ENCODE results near the gene PPP1R14B.

Gene PPP1R14B

GRCh38 chr11:64262271-64263002 is 15.7 kb upstream of the PPP1R14B start:
- no peak for DNase-seq (ENCODE audit: extremely low read depth in 1 of 2, low read depth in 1 of 2)

GRCh38 chr11:64261556-64262080 is 14.9 kb upstream of the PPP1R14B start:
- DNase-seq (ENCODE audit: extremely low read depth in 1 of 2, low read depth in 1 of 2) = no peak

GRCh38 chr11:64260147-64260708 is 13.5 kb upstream of the PPP1R14B start:
- DNase-seq (ENCODE audit: extremely low read depth in 1 of 2, low read depth in 1 of 2) = no peak

GRCh38 chr11:64259533-64260067 is 12.9 kb upstream of the PPP1R14B start:
- no peak for DNase-seq (ENCODE audit: extremely low read depth in 1 of 2, low read depth in 1 of 2)

DNA sequence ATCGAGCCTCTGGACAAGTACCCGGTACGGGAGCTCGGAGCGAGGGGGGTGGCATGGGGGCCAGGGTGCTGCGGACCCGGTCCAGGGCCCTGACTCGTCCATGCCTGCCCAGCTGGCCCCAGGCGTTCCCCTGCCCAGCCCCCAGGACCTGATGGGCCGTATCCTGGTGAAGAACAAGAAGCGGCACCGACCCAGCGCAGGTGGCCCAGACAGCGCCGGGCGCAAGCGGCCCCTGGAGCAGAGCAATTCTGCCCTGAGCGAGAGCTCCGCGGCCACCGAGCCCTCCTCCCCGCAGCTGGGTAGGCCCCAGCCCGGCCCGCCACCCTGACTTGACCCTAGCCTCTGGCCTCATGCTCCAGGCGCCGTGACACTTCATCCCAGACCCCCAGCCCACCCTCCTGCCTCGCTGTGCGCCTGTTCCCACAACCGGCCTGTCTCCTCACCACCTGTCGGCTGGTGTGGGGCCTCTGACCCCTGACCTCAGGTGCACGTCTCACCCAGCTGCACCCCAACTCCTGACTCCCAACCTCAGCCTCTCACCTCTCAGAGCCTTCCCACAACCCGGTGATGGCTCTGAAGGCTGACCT is 12.3 kb upstream of the PPP1R14B start:
- no peak for DNase-seq (ENCODE audit: extremely low read depth in 1 of 2, low read depth in 1 of 2)

- no peak for DNase-seq (ENCODE audit: extremely low read depth in 1 of 2, low read depth in 1 of 2)
These were observed 11.6 kb upstream of the PPP1R14B start for GRCh38 chr11:64258356-64258755.

DNA sequence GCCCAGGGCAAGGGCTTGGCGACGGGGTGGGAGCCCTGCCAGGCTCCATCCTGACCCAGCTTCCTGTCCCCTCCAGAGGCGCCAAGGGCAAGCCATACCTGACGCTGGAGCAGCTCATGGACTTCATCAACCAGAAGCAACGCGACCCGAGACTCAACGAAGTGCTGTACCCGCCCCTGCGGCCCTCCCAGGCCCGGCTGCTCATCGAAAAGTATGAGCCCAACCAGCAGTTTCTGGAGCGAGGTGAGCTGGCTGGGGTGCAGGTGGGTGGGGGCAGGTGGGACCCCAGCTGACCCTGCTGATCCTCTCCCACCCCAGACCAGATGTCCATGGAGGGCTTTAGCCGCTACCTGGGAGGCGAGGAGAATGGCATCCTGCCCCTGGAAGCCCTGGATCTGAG is 9.6 kb upstream of the PPP1R14B start:
- DNase-seq (ENCODE audit: extremely low read depth in 1 of 2, low read depth in 1 of 2) = no peak

DNA sequence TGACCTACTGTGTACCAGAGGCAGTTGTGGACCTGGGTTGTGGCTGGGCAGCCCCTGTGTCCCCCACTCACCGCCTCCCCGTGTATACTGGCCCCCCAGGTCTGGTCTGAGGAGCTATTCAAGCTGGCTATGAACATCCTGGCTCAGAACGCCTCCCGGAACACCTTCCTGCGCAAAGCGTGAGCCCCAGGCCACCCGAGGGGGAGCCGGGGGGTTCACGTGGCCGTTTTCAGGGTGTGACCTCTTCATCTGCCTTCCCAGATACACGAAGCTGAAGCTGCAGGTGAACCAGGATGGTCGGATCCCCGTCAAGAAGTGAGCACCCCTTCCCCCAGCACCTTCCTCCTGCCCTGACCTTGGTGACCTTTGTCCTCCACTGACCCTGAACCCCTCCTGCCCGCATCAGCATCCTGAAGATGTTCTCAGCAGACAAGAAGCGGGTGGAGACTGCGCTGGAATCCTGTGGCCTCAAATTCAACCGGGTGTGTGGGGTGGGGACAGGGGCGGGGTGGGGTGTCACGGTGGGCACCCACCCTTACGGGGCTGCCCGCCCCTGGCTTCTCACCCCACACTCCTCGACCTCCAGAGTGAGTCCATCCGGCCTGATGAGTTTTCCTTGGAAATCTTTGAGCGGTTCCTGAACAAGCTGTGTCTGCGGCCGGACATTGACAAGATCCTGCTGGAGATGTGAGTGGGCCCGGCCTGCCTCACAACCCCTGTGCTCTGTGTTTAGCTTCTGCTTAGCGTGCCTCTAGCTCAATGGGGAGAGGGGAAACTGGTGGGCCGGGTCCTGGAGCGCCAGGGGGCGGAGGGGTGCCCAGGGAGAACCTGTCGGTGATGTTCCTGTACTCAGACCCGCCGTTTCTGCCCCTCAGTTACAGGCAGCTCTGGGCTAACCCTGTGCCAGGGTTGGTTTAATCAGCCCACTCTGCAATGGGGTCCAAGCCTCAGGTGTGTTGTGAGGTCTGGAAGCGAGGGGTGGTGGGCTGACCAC is 8.7 kb upstream of the PPP1R14B start:
- no peak for DNase-seq (ENCODE audit: extremely low read depth in 1 of 2, low read depth in 1 of 2)

- DNase-seq (ENCODE audit: extremely low read depth in 1 of 2, low read depth in 1 of 2) = no peak
These were observed 7.6 kb upstream of the PPP1R14B start for GRCh38 chr11:64254326-64254725.

DNA sequence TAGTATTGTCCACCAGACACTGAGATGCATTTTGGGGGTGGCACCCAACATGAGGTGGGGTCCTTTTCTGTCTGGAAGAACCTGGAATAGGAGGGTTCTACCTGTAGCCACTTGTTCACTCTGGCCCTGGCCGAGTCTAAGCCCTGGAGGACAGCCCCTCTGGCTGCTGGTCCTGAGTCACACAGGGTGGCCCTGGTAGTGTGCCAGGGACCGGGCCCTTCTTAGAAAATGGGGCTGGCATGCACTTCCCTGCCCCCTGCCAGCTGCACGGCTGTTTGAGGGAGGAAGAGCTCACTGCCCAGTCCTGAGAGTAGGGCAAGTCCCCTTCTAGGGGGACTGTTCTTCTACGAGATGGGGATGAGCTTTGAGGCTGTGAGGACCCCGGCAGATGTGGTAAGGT is 6.7 kb upstream of the PPP1R14B start:
- DNase-seq (ENCODE audit: extremely low read depth in 1 of 2, low read depth in 1 of 2) = no peak

DNA sequence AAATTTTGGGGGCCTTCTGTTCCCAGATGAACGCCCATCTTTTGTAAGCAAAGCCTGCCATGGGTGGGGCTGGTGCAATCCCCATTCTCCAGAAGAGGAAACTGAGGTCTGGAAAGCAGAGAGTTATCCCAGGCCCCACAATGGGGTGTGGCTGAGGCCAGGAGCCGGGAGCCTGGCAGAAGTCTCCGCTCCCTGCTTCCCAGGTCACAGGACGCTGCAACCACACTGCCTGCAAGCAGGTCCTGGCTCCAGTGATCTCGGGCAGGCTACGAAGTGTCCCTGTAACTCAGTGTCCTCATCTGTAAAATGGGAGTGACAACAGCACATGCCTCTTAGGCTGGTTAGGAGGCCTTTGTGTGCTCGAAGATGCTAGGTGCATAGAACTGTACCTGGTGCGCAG is 6.3 kb upstream of the PPP1R14B start:
- no peak for DNase-seq (ENCODE audit: extremely low read depth in 1 of 2, low read depth in 1 of 2)

DNA sequence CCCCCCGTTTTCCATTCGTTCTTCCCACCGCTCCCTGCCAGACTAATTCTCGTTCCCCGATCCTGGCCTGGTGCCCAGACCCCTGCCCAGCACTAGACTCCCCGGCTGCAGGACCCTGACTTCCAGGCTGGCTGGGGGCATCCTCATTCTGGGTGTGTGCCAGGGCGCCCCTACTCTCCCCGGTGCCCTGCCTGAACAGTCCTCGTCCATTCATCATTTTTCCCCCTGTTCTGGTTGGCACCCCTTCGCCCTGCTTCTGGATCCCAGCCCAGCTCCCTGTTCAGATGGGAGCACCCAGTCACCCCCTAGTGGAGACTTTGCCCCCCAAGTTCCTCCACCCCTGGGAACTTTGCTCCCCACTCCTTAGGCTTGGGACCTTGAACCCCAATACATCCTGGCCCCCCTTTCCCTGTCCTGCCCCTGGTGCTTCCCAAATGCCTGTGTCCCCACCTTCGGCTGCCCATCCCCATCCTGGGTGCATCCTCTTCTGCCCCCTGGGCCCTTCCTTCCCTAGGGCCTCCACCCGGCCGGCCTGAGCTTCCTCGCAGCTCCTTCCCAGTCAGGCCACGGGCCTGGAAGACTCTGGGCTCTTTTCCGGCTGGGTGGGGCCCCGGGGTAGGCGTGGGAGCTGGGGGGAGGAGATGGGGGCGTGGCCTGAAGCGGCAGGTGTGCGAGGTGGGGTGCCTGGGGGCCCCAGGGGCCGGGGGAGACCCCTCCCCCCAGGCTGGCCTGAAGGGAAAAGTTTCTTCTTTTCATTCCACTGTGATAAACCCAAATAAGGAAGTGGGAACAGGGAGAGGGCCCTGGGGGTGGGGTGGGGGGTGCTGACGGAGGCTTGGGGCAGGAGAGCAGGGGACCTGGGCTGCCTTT is 5.5 kb upstream of the PPP1R14B start:
- no peak for DNase-seq (ENCODE audit: extremely low read depth in 1 of 2, low read depth in 1 of 2)

DNA sequence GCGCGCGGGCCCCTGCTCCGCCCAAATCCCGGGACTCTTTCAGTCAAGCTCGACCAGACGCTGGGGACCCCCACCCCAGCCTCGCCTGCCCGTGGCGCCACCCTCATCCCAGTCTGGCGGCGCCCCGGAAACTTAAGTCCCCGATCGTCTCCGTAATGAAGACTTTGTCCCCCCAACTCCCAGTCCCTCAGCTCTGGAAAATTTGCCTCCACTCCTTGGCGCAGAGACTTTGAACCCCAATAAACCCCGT is 4.9 kb upstream of the PPP1R14B start:
- DNase-seq (ENCODE audit: extremely low read depth in 1 of 2, low read depth in 1 of 2) = no peak

GRCh38 chr11:64251016-64251752 is 4.4 kb upstream of the PPP1R14B start, which contains the start of gene PLCB3:
TSS of gene PLCB3 (plus strand) at chr11:64251530. CDS start at chr11:64251650, 120 bp downstream.
- DNase-seq (ENCODE audit: extremely low read depth in 1 of 2, low read depth in 1 of 2) = no peak

DNA sequence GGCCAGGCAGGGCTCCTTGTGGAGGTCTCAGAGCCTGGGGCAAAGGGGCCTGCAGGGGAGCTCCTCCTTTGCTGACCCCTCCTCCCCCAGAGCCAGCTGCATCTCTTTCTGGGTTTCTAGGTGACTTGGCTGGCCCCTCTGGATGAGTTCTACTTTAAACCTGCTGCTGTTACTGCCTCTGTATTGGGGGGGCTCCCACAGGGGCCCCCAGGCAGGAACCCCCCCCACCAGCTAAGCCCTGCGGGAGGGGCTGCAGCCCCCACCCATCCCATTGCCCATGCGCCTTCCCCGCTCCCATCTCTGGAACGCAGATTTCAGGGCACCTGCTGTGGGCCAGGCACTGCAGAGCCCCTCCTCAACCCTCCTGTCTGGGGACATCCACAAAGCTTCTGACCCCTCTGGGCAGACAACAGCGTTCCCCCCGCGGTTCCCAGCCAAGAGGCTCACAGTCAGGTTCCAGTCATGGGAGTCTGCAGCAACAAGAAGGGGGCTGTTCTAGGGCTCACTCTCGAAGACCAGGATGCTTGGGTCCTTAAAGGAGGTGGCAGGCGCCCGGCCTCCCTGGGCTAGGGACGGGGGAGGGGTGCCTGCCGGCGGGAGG is 3.8 kb upstream of the PPP1R14B start:
- no peak for DNase-seq (ENCODE audit: extremely low read depth in 1 of 2, low read depth in 1 of 2)

DNA sequence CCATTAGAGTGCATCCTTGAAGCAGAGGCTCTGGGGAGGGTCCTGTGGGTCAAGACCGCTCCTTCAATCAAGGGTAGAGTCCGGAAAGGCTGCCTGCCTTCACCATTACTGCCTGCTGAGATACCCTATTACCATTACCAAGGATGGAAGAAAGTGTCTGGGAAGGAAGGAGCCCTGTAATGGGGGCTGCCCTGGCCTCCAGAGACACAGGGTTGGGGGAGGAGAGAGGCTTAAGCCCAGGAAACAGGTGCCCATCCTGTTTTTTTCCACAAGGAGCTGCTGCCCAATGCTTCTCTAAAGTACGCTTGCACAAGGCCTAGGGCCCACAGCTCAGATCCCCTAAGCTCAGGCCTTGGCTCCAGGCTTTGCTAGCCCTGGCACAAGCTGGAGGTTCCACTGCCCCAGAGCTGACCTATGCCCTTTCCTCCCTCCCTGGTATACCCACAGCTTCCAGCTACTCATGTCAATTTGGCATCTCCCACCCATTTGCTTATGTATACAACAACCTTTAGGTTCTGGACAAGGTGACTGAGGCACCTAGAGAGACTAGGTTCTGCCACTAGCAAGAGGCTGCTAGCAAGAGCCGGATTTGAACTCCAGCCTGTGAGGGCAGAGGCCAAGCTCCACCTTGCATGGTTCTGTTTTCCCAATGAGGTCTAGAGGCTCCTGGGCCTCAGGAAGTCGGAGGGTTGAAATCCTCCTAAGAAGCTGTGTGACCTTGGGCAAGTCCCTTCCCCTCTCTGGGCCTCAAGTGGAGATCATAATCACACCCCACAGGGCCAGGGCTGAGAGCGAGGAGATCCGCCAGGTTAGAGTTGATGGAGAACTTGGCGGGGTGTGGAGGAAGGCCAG is 3.0 kb upstream of the PPP1R14B start:
- DNase-seq (ENCODE audit: extremely low read depth in 1 of 2, low read depth in 1 of 2) = no peak

DNA sequence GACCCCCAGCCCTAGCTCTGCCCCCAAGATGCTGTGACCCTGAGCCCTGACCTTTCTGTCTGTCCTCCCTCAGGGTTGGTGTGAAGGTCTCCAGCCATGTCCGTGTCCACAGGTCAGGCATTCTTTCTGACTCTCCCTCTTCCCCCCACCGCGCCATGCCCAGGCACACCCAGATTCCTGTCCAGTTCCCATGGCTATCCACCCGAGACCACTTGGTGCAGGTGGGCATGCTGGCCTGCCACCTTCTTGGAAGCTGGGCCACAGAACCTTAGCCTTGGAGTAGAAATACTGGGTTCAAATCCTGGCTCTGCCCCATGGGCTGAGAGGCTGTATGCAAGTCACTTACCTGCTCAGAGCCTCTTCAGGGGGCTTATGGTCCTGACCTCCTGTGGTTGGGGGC is 2.3 kb upstream of the PPP1R14B start:
- no peak for DNase-seq (ENCODE audit: extremely low read depth in 1 of 2, low read depth in 1 of 2)

DNA sequence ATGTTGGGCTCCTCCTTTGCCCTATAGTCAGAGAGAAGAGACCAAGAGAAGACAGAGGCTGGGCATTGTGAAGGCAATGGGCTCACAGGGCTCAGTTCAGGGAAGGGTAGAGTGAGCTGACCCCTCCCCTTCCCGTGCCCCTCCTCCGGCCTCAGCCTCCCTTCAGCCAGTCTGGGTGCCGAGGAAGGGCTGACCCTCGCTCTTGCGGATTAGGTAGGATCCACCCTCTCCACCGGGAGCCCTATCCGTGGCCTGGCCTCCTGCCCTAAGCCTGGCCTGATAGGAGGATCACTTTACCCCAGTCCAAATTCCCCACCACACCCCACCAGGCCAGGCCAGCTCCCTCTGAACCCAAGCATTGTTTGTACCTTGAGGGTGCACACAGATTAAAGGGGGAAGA is 1.8 kb upstream of the PPP1R14B start:
- no peak for DNase-seq (ENCODE audit: extremely low read depth in 1 of 2, low read depth in 1 of 2)

Data from stimulated activated CD8-positive, alpha-beta memory T cell treated with anti-CD3 and anti-CD28 coated beads, Interleukin-7, amount 100 ng/mL, for 48 hours (primary cell).